COR-L47 (cell line): ENCODE data around the gene CLDN2.
"Not testable (repeated sequence)": the region's sequence is repeated elsewhere in the genome, so short reads cannot be mapped to it uniquely, and the experiment has no call there.

Source experiments
- DNase-seq: peaks from one replicate; lab custom pipeline; 2025; lab: John Stamatoyannopoulos, UW

CLDN2 gene

DNA sequence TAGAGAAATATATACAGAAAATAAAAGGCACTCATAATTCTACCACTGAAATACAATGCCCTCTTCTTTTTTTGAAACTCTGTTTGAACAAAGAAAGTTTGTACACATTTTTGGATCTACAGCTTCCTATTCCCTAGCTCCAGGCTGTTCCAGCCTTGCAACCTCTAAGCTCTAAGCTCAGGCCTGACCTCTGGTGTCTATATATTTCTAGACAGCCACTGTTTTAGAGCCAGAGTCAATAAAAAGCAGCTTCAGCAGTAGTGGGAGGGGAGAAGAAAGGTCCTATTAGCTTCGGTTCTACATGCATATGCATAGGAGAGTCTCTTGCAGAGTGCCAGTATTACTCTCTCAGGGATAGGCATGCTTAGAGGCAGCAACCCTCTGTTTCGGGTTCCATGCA, 39.7 kb downstream of the CLDN2 start:
- DNase-seq: no peak

DNA sequence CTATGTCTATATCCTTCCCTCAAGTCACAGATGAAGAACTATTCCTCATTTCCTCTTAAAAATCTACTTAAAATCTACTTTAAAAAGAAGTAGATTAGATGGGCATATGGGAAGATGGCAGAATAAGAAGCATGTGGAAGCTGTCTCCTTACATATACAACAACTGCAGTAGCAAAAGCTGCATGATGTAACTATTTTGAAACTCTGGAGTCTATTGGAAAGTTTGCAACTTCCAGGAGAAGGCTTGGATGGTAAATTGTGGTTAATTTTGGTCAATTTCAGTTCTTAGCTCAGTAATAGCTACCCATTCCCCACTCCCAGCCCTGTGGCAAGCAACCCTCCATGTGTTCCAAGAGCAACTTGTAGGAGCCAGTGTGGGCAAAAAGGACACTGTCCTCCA, 42.9 kb downstream of the CLDN2 start:
- no peak for DNase-seq

DNA sequence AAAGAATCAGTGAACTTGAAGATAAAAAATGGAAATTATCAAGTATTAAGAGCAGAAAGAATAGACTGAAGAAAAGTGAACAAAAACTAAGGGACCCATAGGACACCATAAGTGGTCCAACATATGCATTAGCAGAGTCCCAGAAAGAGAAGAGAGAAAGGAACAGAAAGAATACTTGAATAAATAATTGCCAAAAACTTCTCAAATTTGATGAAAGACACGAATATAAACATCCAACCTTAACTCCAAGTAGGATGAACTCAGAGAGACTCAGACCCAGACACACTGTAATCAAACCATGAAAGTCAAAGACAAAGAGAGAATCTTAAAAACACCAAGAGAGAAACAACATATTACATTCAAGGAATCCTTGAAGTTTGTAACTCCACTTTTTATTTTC, 44.1 kb downstream of the CLDN2 start:
- DNase-seq: no peak

DNA sequence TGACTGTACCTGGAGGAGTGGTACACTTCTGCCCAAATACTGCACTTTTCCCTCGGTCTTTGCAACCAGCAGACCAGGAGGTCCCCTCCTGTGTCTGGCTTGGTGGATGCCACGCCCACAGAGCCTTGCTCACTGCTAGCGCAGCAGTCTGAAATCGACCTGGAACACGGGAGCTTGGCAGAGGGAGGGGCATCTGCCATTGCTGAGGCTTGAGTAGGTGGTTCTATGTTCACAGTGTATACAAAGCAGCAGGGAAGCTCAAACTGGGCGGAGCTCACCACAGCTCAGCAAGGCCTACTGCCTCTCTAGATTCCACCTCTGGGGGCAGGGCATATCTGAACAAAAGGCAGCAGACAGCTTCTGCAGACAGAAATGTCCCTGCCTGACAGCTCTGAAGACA, 46.3 kb downstream of the CLDN2 start:
- DNase-seq: not testable (repeated sequence)

DNA sequence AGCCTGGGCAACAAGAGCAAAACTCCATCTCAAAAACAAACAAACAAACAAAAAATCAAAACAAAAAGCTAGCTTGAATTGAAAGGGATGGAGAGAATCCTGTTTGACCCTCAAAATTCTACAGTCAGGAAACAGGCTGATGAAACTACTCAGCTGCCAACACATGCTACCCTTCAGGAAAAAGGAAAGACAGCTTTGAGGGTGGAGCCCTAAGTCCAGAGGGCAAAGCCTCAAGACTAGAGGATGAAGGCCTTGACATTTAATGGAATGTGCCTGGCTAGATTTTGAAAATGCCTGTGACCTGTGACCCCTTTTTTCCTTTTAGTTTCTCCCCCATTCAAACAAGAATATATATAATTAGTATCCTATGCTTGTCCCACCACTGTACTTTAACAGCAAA, 52.7 kb downstream of the CLDN2 start:
- DNase-seq: no peak

DNA sequence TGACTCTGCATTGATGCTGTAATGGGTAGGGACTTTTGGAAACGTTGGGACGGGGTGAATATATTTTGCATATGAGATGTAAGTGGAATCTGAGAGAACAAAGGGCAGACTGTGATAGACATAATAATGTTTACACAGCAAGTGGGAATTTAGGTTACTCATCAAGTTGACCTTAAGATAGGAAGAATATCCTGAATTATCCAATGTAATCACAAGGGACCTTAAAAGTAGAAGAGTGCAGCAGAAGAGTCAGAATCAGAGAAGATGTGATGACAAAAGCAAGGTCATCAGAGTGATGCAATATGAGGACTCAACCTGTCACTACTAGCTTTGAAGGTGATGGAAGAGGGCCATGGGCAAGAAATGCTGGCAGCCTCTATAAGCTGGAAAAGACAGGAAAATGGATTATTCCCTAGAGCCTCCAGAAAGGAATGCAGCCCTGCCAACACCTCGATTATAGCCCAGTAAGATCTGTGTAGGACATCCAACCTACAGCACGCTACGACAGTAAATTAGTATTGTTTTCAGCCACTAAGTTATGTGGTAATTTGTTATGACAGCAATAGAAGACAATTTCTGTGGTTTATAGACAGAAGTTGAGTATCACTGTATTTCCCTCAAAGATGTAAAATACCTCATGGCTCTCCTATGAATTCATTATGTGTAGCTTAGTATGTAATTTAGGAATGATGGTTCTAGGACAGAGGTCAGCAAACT, 53.4 kb downstream of the CLDN2 start:
- DNase-seq: no peak

DNA sequence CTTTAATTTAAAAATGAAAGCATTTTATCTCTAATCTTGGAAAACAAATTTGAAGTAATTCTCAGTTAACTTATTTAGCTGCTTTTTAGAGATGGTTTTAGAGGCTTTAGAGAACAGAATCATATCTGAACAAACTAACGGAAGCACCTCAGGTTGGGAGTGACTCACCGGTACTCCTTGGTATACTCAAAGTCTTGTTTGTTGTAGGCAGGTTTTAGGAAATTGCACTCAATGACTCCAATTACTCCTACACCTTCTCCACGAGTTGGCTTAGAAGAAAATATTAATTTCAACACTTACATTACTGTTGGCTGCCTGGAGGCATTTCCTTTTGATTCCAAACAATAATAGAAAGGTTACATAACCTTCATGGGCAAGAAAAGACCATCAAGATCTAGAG, 56.2 kb downstream of the CLDN2 start:
- DNase-seq: no peak
